RPMI8226 (cell line): ENCODE results near the gene SMC6.

Experiments
- DNase-seq: peaks from one replicate; pipeline ENCODE4 v3.0.0-alpha.2; 2015

SMC6 gene

DNA sequence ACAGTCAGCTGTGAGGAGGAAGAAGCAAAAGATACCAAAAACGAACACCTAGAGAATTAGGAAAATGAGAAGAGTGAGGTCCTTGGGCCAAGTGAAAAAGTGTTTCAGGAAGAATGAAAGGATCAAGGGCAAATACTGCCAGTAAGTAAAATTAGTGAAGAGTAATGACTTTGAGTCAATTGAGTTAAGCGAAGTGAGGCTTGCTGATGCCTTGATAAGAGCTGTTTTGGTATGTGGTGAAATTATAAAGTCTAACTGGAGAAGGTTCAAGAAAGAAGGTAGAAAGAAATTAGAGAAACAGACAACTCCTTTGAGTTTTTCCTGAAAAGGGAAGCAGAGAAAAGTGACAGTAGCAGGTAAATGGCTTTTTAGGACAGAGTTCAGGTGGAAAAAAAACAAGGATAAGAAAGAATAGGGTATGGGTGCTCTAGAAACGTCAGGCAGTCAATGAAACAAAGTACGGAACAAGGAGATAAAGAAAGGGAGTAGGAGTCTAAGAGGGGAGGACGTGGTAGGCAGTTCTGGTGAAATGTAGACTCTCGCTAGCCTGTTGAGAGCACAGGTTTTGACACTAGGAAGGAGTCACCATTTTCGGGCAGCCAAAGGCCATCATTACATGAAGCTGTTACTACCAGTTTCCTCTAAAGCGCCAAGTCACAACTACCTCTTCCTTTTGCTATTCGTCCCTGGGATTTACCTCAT, 42.9 kb downstream of the SMC6 start:
- no peak for DNase-seq

DNA sequence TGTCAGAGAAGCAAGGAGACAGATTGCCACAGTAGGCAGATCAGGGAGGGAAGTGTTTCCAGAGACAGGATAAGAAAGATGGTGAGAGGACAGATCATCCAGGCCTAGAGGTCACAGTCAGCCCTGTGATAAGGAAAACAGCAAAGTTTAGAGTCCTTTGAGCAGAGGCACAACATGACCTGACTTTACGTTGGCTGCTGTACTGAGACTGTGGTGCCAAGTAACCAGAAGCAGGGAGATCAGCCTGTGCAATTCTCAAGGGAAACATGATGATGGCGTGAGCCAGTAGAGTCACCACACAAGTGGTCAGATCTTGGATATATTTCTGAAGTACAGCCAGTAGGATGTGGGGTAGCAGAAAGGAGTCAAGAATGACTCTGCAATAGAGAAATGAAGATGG, 43.7 kb downstream of the SMC6 start:
- DNase-seq, result no peak

DNA sequence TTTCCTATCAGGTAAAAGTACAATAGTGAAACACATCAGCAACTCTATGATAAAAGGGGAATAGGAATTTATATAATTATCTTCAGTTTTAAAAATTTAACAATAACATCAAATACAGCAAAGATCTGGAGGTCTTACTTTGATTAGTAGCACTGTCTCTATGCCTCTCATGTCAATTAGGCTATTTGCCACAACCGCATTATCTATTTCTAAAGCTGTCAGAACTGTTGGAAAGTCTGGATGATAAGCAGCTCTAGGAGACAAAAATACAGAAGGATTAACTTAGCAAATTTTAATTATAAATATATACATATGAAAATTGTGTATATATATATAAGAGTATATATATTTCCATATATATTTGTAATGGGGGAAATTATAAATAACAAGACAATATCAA, 45.1 kb downstream of the SMC6 start:
- DNase-seq, result no peak

DNA sequence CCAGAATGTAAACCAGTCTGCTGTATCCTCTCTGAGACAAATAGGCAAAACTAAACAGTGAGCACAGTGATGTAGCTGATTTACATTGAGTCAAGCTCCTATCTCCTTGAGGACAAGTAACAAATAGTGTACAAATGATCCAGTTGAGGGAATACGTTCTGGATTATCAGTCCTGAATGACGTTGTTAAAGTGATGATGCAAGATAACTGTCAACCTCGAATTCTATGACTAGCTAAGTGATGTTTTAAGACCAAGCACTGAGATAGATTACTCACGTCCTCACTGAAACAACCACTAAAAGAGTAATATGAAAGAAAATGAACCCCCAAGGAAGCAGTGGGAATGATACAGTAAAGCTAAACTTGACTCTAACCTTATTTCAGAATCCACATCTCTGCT, 46.8 kb downstream of the SMC6 start:
- no peak for DNase-seq

DNA sequence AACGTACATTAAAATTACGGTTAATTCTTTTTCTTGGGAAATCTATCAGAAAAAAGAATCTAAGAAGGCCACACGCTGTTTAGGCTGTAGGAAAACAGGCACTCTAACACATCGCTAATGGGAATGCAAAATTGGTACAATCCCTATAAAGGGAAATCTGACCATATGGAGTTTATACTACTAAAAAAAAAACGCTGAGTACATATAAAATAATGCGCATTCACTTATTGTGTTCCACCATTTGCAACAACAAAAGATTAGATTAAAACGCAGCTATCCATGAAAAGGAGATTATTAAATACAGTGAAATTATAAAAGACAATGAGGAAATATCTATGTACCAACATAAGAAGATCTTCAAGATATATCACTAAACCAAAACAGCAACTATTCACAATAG, 62.8 kb downstream of the SMC6 start:
- DNase-seq, result no peak

DNA sequence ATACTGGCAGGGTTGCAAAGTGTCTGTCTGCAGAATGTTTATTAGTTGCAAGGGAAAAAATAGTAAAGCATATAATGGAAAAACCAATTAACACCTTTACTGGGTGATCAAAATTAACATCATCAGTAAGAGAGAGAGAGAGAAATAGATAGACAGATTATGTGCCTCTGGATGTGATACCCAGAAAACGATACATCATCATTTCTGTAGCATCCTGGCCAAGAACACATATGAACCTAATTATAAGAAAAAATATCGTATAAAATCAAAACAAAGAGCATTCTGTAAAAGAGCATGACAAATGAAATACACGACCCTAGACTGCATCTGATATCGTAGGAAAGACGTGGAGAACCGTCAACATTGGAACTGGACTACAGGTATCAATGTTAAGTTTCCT, 64.6 kb downstream of the SMC6 start:
- DNase-seq, result no peak

DNA sequence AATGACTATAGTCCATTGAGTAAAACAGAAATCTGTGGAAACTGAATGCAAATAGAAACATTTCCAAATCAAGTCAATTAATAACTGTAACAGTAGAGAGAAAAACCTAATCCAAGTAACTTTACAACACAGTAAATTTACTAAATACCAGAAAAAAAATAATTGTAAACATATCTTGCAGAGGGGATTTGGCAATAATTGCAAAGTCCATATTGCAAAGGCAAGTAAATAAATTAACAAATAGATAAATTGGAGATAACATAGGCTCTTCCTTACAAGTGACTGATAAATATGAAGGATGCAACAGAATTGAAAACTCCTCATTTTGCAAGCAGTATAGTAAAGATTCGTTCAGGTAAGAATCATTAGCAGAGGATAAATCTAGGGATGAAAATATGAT, 65.0 kb downstream of the SMC6 start:
- no peak for DNase-seq

DNA sequence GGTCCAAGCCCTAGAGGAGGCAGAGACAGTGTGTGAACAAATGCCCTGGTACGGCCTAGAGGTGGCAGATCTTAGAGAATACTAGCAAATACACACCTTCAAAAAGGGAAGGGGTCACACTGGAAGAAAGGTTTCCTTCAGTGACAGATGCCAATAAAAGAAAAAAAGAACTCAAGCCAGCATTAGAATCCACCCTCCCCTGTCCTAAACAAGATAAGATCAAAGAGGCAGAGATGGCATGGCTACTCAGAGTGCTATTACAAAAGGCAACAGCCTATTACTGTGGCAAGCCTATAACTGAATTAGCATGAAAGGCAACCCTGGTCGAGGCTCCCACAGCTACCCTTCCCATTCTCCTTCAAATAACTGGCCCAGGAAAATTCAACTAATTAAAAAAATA, 69.6 kb downstream of the SMC6 start:
- DNase-seq, result no peak

DNA sequence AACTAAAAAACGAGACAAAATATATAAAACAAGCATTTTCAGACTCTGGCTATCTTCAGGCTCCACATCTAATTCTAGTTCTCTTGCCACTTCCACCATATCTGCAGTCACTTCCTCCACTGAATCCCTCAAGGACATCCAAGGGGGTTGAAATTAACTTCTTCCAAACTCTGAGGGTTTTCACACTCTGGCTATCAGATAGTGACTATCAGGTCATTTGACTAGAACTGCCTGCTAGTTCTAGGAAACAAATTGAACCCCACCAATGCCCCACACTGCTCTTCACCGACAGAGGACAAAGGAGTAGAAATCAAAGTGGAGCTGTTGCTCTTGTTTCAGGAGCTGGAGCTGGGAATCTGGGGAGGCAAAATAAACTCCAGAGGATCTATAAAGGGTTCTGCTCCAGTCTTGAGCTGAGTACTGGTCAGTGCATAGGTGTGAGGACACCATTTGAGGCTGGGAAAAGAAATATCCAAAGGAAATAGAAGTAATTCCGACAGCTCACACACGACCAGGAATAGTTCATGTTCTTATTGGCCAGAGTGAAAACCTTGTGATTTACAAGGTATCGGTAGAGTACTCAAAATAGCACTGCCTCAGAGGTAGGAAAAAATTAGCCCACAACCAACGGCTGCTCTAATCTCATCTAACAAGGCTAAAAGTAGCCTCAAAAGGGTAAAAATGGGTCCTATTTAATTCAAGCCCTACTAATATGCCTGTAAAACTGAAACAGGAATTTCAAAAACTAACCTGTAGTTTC, 71.3 kb downstream of the SMC6 start:
- DNase-seq, result no peak

DNA sequence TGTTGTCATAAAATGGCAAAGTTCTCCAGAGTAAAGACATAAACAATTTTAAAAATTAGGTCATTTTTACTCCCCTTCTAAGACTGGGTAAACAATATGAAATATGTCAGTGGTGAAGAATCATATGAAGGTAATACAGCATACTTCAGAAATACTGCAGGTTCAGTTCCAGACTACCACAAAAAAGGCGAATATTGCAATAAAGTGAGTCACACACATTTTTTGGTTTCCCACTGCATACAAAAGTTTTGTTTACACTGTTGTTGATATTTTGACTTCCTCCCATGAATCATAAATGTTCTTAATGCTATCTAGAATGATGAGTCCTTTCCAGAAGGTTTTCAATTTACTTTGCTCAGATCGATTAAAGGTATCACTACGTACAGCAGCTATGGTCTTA, 73.5 kb downstream of the SMC6 start:
- no peak for DNase-seq

DNA sequence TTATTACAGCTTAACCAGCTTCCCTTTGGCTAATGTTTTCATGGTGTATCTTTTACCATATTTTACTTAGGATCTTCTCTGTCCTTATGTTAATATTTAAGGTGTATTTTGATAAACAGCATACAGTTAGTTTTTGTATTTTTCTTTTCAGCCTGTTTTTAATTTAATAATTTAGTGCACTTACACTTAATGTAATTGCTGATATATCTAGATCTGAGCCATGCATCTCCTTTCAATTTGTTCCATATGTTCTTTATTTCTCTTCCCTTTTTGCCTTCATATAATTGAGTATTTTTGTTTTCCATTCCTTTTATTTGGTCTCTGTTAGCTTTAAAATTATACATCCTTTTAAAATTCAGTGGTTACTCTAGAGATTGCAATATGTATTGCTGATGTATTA, 78.8 kb downstream of the SMC6 start:
- no peak for DNase-seq

DNA sequence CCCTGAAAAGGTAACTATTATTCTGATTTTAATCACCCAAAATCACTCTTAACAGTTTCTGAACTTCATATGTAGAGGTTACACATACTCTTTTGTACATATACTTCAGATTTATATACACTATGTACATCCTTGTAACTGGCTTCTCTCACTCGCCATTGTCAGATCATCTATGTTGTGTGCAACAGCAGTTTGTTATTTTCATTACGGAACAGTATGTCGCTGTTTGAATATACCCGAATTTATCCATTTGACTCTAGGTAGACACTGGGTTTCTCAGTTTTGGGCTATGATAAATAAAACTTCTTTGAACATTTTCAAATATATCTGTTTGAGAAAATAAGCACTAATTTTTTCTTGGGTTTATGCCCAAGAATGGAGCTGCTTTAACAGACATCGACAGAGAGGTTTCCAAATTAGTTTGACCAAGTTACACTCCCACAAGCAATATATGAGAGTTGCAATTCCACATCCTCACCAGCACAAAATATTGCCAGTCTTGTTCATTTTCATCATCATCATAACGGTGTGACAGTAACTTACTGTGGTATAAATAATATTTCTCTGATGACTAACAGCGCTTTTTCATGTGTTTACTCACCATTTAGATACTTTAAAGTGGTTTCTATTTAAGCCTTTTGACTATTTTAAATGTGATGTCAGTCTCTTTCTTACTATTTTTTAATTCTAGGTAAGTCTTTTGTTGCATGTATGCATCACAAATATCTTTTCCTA, 80.9 kb downstream of the SMC6 start:
- no peak for DNase-seq

DNA sequence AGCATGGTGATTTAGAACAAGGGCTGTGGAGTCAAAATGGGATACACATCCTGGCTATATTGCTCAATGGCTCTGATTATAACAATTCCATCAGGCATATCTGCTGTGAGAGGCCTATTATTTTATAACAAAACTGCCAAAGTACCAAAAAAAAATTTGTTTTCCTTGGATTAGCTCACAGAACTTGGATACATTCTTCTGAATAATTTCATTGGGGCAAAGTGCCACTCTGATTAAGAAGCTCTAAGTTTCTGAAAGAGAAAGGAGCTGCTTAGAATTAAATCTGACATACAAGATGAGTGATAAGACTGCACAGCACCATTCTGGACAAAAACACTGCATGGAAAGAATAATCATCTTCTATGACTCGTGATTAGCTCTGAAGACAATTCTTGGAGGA, 85.7 kb downstream of the SMC6 start:
- no peak for DNase-seq

DNA sequence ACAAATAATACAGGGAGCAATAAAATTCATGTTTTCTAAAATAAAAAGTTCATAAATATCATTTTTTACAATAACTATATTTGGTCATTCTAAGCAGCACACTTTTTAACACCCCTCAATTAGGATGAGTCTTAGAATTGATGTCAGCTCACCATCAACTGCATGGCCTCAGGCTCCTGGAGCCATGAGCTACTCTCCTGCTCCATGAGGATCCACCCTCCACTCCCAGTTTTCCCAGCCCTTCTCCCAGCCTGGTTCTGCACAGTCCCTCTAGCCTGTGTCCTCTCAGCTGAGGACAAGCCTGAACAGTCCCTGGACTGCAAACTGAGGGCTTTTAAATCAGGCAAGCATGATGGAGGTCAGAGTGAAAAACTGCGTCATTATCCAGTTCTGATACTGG, 89.1 kb downstream of the SMC6 start:
- no peak for DNase-seq

DNA sequence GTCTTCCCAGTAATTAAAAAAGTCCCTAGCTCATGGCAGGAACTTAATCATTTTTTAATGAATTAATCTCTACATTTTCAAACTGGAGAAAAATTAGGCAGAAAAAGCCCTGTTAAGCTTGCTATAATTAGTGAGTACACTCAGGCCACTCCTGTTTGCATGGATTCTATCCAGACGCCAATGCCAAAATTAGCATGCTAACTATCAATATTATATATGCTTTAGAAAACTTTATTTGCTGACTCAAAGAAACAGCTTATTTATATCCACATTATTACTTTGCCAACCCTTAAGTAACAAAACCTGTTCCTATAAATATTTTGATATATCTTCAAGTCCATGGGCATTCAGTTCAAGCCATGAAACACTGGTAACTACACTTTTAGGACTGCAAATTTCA, 90.9 kb downstream of the SMC6 start:
- DNase-seq, result no peak

DNA sequence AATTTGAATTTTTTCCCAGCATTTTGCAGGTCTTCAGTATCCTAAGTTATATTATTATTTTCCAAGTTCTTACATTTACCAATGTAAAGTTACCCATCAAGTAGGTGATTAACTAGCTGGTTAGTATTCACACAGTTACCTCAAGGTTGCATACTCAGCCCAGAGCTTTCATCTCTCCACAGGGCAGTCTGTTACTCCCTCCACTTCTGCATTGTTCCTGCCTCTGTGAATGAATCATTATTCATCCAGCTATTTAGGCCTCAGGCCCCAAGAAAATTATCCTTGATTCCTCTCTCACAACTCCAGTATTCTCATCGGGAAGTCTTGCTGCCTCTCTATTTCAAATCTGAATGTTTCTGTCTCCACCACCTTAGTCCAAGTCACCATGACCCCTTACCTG, 92.2 kb downstream of the SMC6 start:
- DNase-seq, result no peak

DNA sequence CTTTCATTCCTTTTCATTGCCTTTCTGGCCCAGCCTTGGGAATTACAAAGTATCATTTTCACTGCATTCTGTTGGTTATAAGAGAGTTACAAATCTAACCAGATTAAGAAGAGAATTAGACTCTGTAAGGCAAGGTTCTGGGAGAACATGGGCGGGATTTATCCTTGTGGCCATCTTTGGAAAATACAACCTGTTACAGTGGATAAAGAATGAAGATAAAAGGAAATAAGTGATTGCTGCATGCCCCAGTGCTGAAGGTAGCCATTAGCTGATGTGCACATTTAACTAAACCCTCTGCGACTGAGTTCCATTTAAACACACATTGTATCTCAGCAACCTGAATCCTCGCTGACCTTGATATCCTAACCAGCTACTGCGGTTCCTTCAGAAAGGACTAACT, 93.4 kb downstream of the SMC6 start:
- DNase-seq, result no peak

DNA sequence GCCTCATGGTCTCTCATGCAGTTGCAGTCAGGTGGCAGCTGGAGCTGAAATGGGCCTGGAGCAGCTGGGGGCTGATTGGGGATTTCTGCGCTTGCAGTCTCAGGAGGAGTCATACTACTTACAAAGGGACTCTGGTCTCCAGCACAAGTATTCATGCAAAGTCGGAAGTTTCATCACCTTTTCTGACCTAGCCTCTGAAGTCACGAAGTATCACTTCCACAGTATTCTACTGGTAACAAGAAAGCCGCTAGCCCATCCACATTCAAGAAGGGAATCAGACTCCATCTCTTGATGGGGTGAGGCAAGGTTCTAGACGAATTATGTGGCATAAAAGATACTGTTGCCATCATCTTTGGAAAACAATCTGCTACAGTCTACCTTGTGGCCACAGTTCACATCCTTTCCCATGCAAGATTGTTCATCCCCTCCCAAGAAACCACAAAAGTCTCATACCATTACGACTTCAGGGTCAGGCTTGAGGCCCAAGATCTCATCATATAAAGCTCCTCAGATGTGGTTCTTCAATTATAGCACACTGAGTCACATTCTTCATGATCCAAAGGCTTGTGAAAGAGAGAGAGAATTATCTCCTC, 95.3 kb downstream of the SMC6 start:
- no peak for DNase-seq

DNA sequence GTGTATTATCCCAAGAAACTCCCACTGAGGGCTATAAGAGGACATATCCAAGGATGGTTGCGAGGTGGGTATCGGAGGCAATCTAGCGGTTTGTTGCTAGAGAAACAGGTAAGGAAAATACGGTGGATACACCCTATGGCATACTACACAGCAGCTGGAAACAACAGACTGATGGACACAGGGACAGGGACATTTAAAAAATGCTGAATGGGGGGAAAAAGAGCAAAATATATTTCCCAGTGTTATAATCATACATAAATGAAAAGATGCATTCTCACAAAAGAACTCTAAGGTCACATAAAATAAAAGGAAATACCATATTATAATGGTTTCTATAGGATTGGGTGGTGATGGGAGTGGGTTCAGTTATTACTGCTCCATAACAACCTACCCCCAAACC, 95.9 kb downstream of the SMC6 start:
- DNase-seq, result no peak

DNA sequence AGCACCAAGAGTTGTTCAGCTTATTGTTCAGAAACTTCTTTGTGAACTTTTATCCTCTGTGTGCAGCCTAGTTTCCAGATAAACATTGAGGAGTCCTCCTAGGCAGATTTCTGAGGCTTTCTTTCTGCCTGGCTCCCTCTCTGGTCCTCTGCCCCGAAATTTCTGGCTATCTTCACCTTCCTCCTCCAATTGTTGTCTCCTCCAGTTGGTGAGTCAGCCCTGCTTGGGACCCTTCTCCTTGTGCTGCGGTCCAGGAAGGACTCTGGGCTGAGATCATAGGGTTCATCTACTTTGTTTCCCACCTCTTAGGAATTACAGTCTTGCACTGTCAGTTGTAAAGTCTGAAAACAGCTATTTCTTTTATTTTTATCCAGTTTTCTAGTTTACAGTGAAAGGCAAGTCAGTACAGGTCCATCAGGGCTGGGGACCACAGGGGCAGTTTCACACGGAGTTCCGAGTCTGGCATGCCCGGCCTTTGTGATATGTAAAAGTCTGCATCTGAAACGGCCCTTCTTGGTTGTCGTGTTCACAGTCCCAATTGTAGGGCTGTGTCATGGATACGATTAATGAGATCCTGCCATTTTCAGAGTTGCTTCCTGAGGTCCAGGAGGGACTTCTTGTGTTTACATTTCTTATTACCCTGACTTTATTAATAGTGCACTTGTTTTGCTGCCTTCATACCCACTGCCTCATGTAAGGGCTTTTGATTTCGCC, 100.8 kb downstream of the SMC6 start:
- no peak for DNase-seq

DNA sequence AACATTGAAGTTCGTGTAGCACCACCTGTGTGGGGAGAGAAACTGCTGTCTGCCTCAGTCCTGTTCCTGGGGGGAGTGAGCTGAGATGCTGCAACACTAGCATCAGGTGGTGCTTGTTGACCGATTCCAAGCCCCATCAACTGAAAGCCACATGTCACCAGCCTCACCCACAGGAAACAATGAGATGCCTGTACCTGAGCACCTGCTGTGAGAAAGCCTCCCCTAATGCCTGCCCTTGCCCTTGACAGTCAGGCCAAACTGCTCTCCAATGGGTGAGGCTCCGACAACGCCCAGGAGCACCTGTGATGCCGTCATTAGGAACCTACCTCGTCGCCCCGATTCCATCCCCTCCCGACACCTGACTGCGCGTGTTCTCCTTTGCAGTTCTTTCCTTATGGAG, 104.6 kb downstream of the SMC6 start:
- no peak for DNase-seq

DNA sequence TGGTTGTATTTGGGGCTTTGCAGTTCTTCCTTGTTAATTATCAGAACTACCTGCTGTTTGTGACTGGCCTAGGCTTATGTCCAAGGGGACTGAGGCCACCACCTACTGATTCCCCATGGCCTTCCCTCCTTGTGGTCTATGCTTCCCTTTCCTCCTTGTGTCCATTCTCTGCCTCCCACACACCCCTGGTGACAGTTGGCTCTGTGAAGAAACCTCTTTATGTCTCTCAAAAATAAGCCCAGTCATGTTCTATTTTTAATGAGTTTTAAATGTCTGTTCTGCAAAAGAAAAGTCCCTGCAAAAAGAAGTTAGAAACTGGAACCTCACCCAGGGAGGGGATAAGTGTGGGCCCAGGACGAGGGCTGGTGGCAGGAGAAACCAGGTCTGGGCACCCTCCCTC, 105.0 kb downstream of the SMC6 start:
- DNase-seq, result no peak
